ENCODE results near the gene CYP27C1. TPM values are rescaled to one million over a fixed set of nuclear protein-coding genes. Genes with fewer than 3 reads are reported as not detected.

Gene CYP27C1
- polyA plus RNA-seq, 1 donor (not counting 4 experiments of a cell fraction or from before 2014, with no cell fraction given) = 6.1 TPM

DNA sequence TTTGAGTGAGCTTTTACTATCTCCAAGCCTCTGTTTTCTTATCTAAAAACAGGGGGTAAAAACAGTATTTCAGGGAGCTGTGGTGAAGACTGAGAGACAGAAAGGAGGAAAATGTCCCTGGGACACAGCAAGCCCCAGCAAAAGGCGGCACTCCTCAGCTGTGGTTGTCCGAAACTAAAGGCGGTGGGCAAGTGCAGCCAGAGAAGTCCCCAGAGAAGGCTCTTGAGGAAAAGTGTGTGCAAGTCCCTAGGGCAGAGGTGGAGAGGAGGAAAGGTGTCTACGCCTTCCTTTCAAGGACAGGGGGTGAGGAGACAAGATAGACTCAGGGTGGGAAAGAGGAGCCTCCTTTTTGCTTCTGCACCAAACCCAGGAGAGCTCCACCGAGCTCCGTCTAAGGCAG, 45.5 kb downstream of the CYP27C1 start:
- H3K27ac ChIP-seq (ENCODE audit: control insufficient read depth, insufficient read depth, low read length) = no peak overlapping the region
- DNase-seq (ENCODE audit: low read depth, low spot score) (no peak), FAIRE-seq (no peak)
- TF ChIP-seq, protein P1, sequence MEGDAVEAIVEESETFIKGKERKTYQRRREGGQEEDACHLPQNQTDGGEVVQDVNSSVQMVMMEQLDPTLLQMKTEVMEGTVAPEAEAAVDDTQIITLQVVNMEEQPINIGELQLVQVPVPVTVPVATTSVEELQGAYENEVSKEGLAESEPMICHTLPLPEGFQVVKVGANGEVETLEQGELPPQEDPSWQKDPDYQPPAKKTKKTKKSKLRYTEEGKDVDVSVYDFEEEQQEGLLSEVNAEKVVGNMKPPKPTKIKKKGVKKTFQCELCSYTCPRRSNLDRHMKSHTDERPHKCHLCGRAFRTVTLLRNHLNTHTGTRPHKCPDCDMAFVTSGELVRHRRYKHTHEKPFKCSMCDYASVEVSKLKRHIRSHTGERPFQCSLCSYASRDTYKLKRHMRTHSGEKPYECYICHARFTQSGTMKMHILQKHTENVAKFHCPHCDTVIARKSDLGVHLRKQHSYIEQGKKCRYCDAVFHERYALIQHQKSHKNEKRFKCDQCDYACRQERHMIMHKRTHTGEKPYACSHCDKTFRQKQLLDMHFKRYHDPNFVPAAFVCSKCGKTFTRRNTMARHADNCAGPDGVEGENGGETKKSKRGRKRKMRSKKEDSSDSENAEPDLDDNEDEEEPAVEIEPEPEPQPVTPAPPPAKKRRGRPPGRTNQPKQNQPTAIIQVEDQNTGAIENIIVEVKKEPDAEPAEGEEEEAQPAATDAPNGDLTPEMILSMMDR (optimal IDR thresholded peaks at IDR 0.05 in 1 of 3, IDR thresholded peaks at IDR 0.05 in 1 of 3, conservative IDR thresholded peaks at IDR 0.05 in 1 of 3; ENCODE audit: extremely low read depth in 1 of 3, insufficient read depth in 2 of 3, low read length in 3 of 3) = no peak
- no peak for TF ChIP-seq EZH2 (IDR thresholded peaks at IDR 0.05; ENCODE audit: low read length)
- no peaks in the 10 kb centered on the region for H4K20me1 ChIP-seq (ENCODE audit: control insufficient read depth, extremely low read depth, insufficient read depth, low read length)
- H3K9ac ChIP-seq (ENCODE audit: control insufficient read depth, extremely low read depth, insufficient read depth, low read length) = no peak overlapping the region
- H3K4me3 ChIP-seq (ENCODE audit: control insufficient read depth in 2 of 3, extremely low read depth in 1 of 3, insufficient read depth in 2 of 3, low read depth in 1 of 3, low read length in 3 of 3) = no peak overlapping the region
- dilution Hi-C loops (cut with MboI; ENCODE audit: extremely low pct_ligation_motif_present, low sequenced_read_pairs) = no loop called here
- no peak overlapping the region for H2AFZ ChIP-seq (ENCODE audit: control insufficient read depth, low read length)
- H3K27me3 ChIP-seq (ENCODE audit: control insufficient read depth, extremely low read depth, insufficient read depth, low read length) = no peaks in the 10 kb centered on the region
- no peaks in the 10 kb centered on the region for H3K79me2 ChIP-seq (ENCODE audit: control insufficient read depth, insufficient read depth, low read length)
- peaks cover 2% of the 10 kb centered on the region for H3K9me1 ChIP-seq (ENCODE audit: control insufficient read depth, extremely low read depth, insufficient read depth, low read length)
- no peaks in the 10 kb centered on the region for H3K9me3 ChIP-seq (ENCODE audit: control insufficient read depth, low read depth, low read length)
- H3K4me1 ChIP-seq (ENCODE audit: control insufficient read depth, extremely low read depth, insufficient read depth, low read length) = peaks cover 31% of the 10 kb centered on the region
- H3K4me2 ChIP-seq (ENCODE audit: control insufficient read depth, extremely low read depth, insufficient read depth, low read depth, low read length) = no peak overlapping the region
- H3K36me3 ChIP-seq (ENCODE audit: control insufficient read depth in 2 of 2, extremely low read depth in 1 of 2, insufficient read depth in 2 of 2, low read length in 2 of 2) = no peaks in the 10 kb centered on the region

DNA sequence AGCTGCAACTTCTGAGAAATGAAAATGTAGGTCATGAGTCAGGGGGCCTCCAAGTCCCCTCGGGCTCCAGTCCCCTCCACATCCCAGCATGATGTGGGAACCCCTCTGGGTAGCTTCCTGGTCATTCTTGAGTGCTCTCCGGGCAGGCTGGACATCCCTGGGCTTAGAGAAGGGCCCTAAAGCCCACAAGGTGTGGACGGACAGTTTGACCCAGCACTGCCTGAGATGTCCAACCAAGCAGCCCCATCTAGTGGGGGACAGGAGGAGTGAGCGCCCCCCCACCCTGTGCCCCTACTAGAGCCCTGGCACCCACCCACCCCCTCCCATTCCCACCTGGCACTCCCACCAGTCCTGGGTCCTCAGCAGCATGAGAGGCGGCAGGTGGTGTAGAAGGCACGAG, 46.0 kb downstream of the CYP27C1 start:
- Histone ChIP-seq H3K9me3 (ENCODE audit: control insufficient read depth, low read depth, low read length) (no peaks in the 10 kb centered on the region), H3K27ac (ENCODE audit: control insufficient read depth, insufficient read depth, low read length) (no peak overlapping the region), H3K79me2 (ENCODE audit: control insufficient read depth, insufficient read depth, low read length) (no peaks in the 10 kb centered on the region), H4K20me1 (ENCODE audit: control insufficient read depth, extremely low read depth, insufficient read depth, low read length) (no peaks in the 10 kb centered on the region), H2AFZ (ENCODE audit: control insufficient read depth, low read length) (no peak overlapping the region), H3K9ac (ENCODE audit: control insufficient read depth, extremely low read depth, insufficient read depth, low read length) (no peak overlapping the region), H3K4me2 (ENCODE audit: control insufficient read depth, extremely low read depth, insufficient read depth, low read depth, low read length) (no peak overlapping the region), H3K36me3 (ENCODE audit: control insufficient read depth in 2 of 2, extremely low read depth in 1 of 2, insufficient read depth in 2 of 2, low read length in 2 of 2) (no peaks in the 10 kb centered on the region), H3K27me3 (ENCODE audit: control insufficient read depth, extremely low read depth, insufficient read depth, low read length) (no peaks in the 10 kb centered on the region), H3K9me1 (ENCODE audit: control insufficient read depth, extremely low read depth, insufficient read depth, low read length) (peaks cover 2% of the 10 kb centered on the region), H3K4me3 (ENCODE audit: control insufficient read depth in 2 of 3, extremely low read depth in 1 of 3, insufficient read depth in 2 of 3, low read depth in 1 of 3, low read length in 3 of 3) (no peak overlapping the region), H3K4me1 (ENCODE audit: control insufficient read depth, extremely low read depth, insufficient read depth, low read length) (peaks cover 31% of the 10 kb centered on the region)
- no peak for TF ChIP-seq EZH2 (IDR thresholded peaks at IDR 0.05; ENCODE audit: low read length)
- TF ChIP-seq, protein P1 (optimal IDR thresholded peaks at IDR 0.05 in 1 of 3, IDR thresholded peaks at IDR 0.05 in 1 of 3, conservative IDR thresholded peaks at IDR 0.05 in 1 of 3; ENCODE audit: extremely low read depth in 1 of 3, insufficient read depth in 2 of 3, low read length in 3 of 3) = peak in 2 of 3 experiments; percentile 27 to 70
- dilution Hi-C loops (cut with MboI; ENCODE audit: extremely low pct_ligation_motif_present, low sequenced_read_pairs) = no loop called here
- FAIRE-seq = no peak
- DNase-seq (ENCODE audit: low read depth, low spot score) = no peak
